GM12878 (cell line): ENCODE results near the gene SMIM44. TPM values are rescaled to one million over a fixed set of nuclear protein-coding genes. Genes with fewer than 3 reads are reported as not detected.

Experiments used
- ATAC-seq: fragments of 200-7000 bp; cut with Tn5 transposase; 3 replicates; pipeline ENCODE4 v1.9.1; 2020; ENCODE audit warnings: mild to moderate bottlenecking, moderate library complexity
- BruUV-seq: library from RNA; stranded (reverse); fragments of 400-500 nt; replicated peaks from 2 replicates; lab custom pipeline; 2021; lab: Mats Ljungman, UMichigan
- CTCF ChIA-PET: fragments of 300-600 bp; sonication (Branson Sonifier 250); formaldehyde crosslinking; extraction: SDS; loops from one replicate; lab custom pipeline; 2021; ENCODE audit warnings: inconsistent platforms; lab: Yijun Ruan, JAX
- POLR2A ChIA-PET: fragments of 350-600 bp; formaldehyde crosslinking; extraction: SDS; loops from one replicate; lab custom pipeline; 2021; ENCODE audit warnings: inconsistent platforms; lab: Charles Lee
- RAD21 ChIA-PET: fragments of 300-600 bp; sonication (Branson Sonifier 250); formaldehyde crosslinking; loops from one replicate; lab custom pipeline; 2023; ENCODE audit warnings: antibody characterized with exemption; ENCODE audit not compliant: unreplicated experiment; lab: Charles Lee
- SMC1A ChIA-PET: fragments of 300-600 bp; sonication (Branson Sonifier 250); formaldehyde crosslinking; loops from one replicate; lab custom pipeline; 2023; ENCODE audit not compliant: unreplicated experiment, uncharacterized antibody; lab: Charles Lee
- DNase-seq: peaks from one replicate; pipeline ENCODE4 v3.0.0-alpha.2; 2011; ENCODE audit warnings: low read depth, low spot score
- FAIRE-seq: peaks from 3 replicates; lab custom pipeline; 2011; peaks lifted over from hg19 to GRCh38; lab: Jason Lieb, UNC
- H2AFZ ChIP-seq: 2 replicates; pipeline ENCODE4 v1.6.0; 2011; ENCODE audit warnings: low read depth, low read length, control low read depth; ENCODE audit not compliant: control insufficient read depth
- H3K27ac ChIP-seq: 2 replicates; pipeline ENCODE4 v1.5.1; 2011; ENCODE audit warnings: control low read depth; ENCODE audit not compliant: control insufficient read depth, insufficient read depth
- H3K27me3 ChIP-seq, 2 experiments: replicated peaks in 1 of 2; 2 replicates each; pipeline versions ENCODE4 v1.6.0 to v1.6.1; 2011; ENCODE audit warnings: low read length in 1 of 2; ENCODE audit not compliant: control insufficient read depth in 2 of 2, insufficient read depth in 2 of 2
- H3K36me3 ChIP-seq, 2 experiments: 2 replicates each; pipeline ENCODE4 v1.5.1; 2011; ENCODE audit warnings: low read length in 1 of 2; ENCODE audit not compliant: control insufficient read depth in 2 of 2, insufficient read depth in 2 of 2
- H3K4me1 ChIP-seq: 2 replicates; pipeline ENCODE4 v1.6.1; 2011; ENCODE audit warnings: mild to moderate bottlenecking, low read length, moderate library complexity, mixed read lengths; ENCODE audit not compliant: control insufficient read depth, insufficient read depth
- H3K4me2 ChIP-seq: 2 replicates; pipeline ENCODE4 v1.6.0; 2011; ENCODE audit warnings: control low read depth; ENCODE audit not compliant: control insufficient read depth, insufficient read depth
- H3K4me3 ChIP-seq: fragments of 200-600 bp; sonication (generic); 2 replicates; pipeline ENCODE4 v1.5.1; 2016
- H3K79me2 ChIP-seq: 2 replicates; pipeline ENCODE4 v1.6.0; 2011; ENCODE audit warnings: low read length; ENCODE audit not compliant: control insufficient read depth, insufficient read depth
- H3K9ac ChIP-seq: 2 replicates; pipeline ENCODE4 v1.8.0; 2011; ENCODE audit warnings: low read length, control low read depth, mixed read lengths; ENCODE audit not compliant: control insufficient read depth, insufficient read depth
- H3K9me3 ChIP-seq: replicated peaks from 3 replicates; pipeline ENCODE4 v1.5.1; 2011; ENCODE audit warnings: mild to moderate bottlenecking, low read length; ENCODE audit not compliant: control insufficient read depth, insufficient read depth
- H4K20me1 ChIP-seq: 2 replicates; pipeline ENCODE4 v1.6.0; 2011; ENCODE audit not compliant: control insufficient read depth, insufficient read depth
- BACH1 ChIP-seq: fragments of 450-650 bp; IDR thresholded peaks from 2 replicates; pipeline ENCODE4 v1.6.1; 2017; ENCODE audit warnings: mild to moderate bottlenecking, borderline replicate concordance
- BCL3 ChIP-seq: IDR thresholded peaks from 2 replicates; pipeline ENCODE4 v1.6.1; 2011; ENCODE audit warnings: borderline replicate concordance, low read depth, mild to moderate bottlenecking, moderate library complexity, low read length; ENCODE audit not compliant: insufficient read depth, poor library complexity, severe bottlenecking
- BRCA1 ChIP-seq: IDR thresholded peaks from 2 replicates; pipeline ENCODE4 v1.6.1; 2011; ENCODE audit warnings: low read depth, low read length, improper control_type of control experiment
- JUND ChIP-seq: IDR thresholded peaks from 2 replicates; pipeline ENCODE4 v1.6.1; 2012; ENCODE audit warnings: low read depth, mild to moderate bottlenecking, low read length, improper control_type of control experiment, moderate library complexity
- NFYB ChIP-seq: IDR thresholded peaks from 2 replicates; pipeline ENCODE4 v1.6.1; 2011; ENCODE audit warnings: low read depth, mild to moderate bottlenecking, low read length, improper control_type of control experiment, moderate library complexity; ENCODE audit not compliant: insufficient read depth
- PML ChIP-seq: IDR thresholded peaks from 2 replicates; pipeline ENCODE4 v1.6.1; 2012; ENCODE audit warnings: low read length, inconsistent platforms
- SUPT20H ChIP-seq: IDR thresholded peaks from 2 replicates; pipeline ENCODE4 v1.6.1; 2011; ENCODE audit warnings: low read depth, mild to moderate bottlenecking, low read length, moderate library complexity, borderline replicate concordance; ENCODE audit not compliant: control insufficient read depth
- TARDBP ChIP-seq: IDR thresholded peaks from 2 replicates; pipeline ENCODE4 v1.6.1; 2016; ENCODE audit warnings: borderline replicate concordance
- TBL1XR1 ChIP-seq: IDR thresholded peaks from 2 replicates; pipeline ENCODE4 v1.6.1; 2012; ENCODE audit warnings: low read depth, low read length, improper control_type of control experiment
- ZNF207 ChIP-seq: fragments of 450-650 bp; IDR thresholded peaks from 2 replicates; pipeline ENCODE4 v1.6.1; 2014; ENCODE audit warnings: antibody characterized with exemption, mild to moderate bottlenecking, borderline replicate concordance
- ZNF24 ChIP-seq: fragments of 450-650 bp; IDR thresholded peaks from 2 replicates; pipeline ENCODE4 v1.6.1; 2017; ENCODE audit warnings: antibody characterized with exemption, mild to moderate bottlenecking
- ZNF687 ChIP-seq: fragments of 450-650 bp; IDR thresholded peaks from 2 replicates; pipeline ENCODE4 v1.6.1; 2017; ENCODE audit warnings: mild to moderate bottlenecking, moderate library complexity
- WGBS: methylation state at CpG from one replicate; pipeline ENCODE4 v1.1.6; 2016; ENCODE audit warnings: low lambda C conversion rate; ENCODE audit not compliant: insufficient replicate concordance, insufficient coverage; ENCODE audit errors: missing lambda C conversion rate; 5-methylcytosine and 5-hydroxymethylcytosine counted together
- in situ Hi-C: fragments of 300-500 bp; cut with MboI; formaldehyde crosslinking; loops from 9 replicates; pipeline ENCODE4 v1.14.3; 2018; ENCODE audit warnings: mixed read lengths
- intact Hi-C: fragments of 100-400 bp; cut with micrococcal nuclease; formaldehyde crosslinking; loops from one replicate; pipeline ENCODE4 v1.14.2; 2022; ENCODE audit not compliant: unreplicated experiment
- polyA plus RNA-seq, 11 experiments: library from polyadenylated mRNA; depleted of rRNA in 4 of 11; unstranded in 6 of 11; stranded (reverse) in 5 of 11; fragments of >200 nt; fragmentation: Nextera tagmentation in 4 of 11; fragmentation: Illumina TruSeq in 1 of 11; extraction: Ambion mirVana in 4 of 11; extraction: Trizol in 1 of 11; gene quantifications; 1 replicate in 1 of 11; 2 replicates in 10 of 11; pipeline versions ENCODE4 v1.2.1 to v1.2.3, GENCODE V29; 2011 to 2016; ENCODE audit warnings: inconsistent platforms in 2 of 11, missing spikeins in 2 of 11, low read depth in 1 of 11
- total RNA-seq, 4 experiments: library from RNA; depleted of rRNA in 3 of 4; stranded (reverse); fragments of >200 nt in 3 of 4; fragmentation: Illumina TruSeq in 1 of 4; extraction: Trizol in 1 of 4; gene quantifications; 2 replicates each; pipeline versions ENCODE4 v1.2.1 to v1.2.3, GENCODE V29; 2013 to 2021

Gene SMIM44
- total and polyA plus RNA-seq, 10 of the 15 experiments (the other 5 are each of a cell fraction or from before 2014, with no cell fraction given), result not detected

GRCh38 chr19:3521104-3521445 lies 37.8 kb upstream of the SMIM44 start:
- H3K9me3 ChIP-seq, result no peaks in the 10 kb centered on the region
- ATAC-seq, result no peak
- no peaks in the 10 kb centered on the region for H3K27me3 ChIP-seq
- ChIA-PET RAD21 (no interaction called here), POLR2A (no interaction called here), SMC1A (no interaction called here), CTCF (interaction anchor here (0.6 kb wide), 1 partner anchor 396 kb away, joined by 3 read pairs; no protein-coding TSS in a partner anchor)
- DNase-seq, result no peak
- 92% methylated on average over 7 of the region's 7 CpGs for WGBS
- in situ Hi-C loops (no loop called here), intact Hi-C loops (no loop called here)
- H3K4me3 ChIP-seq, result no peak overlapping the region
- H3K9ac ChIP-seq, result no peak overlapping the region
- peaks cover 3 to 27% of the 10 kb centered on the region in 2 experiments; a peak in 3 of 4 replicates for H3K36me3 ChIP-seq
- H3K79me2 ChIP-seq, result peaks cover 3% of the 10 kb centered on the region
- TF ChIP-seq SUPT20H (no peak), JUND (no peak), BACH1 (no peak), TBL1XR1 (no peak), TARDBP (no peak), BRCA1 (no peak), PML (no peak), NFYB (no peak), BCL3 (no peak), ZNF24 (no peak), ZNF687 (no peak), ZNF207 (no peak)
- H3K27ac ChIP-seq, result no peak overlapping the region
- BruUV-seq, result no TSS peak
- peaks cover 4% of the 10 kb centered on the region; the same call in 1 of the 2 replicates for H3K4me1 ChIP-seq
- no peak overlapping the region for H3K4me2 ChIP-seq
- H2AFZ ChIP-seq, result no peak overlapping the region
- no peak for FAIRE-seq
- no peaks in the 10 kb centered on the region for H4K20me1 ChIP-seq
